K562 (cell line): ENCODE measurements around the gene GRIK1. TPM values are rescaled to one million over a fixed set of nuclear protein-coding genes. Genes with fewer than 3 reads are reported as not detected.

Experiments
- EP300 ChIP-seq: IDR thresholded peaks from 2 replicates; pipeline ENCODE4 v1.6.1; 2012; ENCODE audit warnings: low read length, improper control_type of control experiment
- ETV1 ChIP-seq: fragments of 450-650 bp; conservative IDR thresholded peaks from 2 replicates; pipeline ENCODE4 v1.6.1; 2016; ENCODE audit warnings: missing genetic modification characterization, control low read depth, low read depth, missing compliant biosample characterization
- ETV6 ChIP-seq, 3 experiments: fragments of 150-350 bp in 1 of 3; sonication (generic) in 1 of 3; formaldehyde crosslinking in 1 of 3; IDR thresholded peaks; 2 replicates each; pipeline versions ENCODE4 v1.6.1 to v1.8.0; 2014 to 2022; ENCODE audit warnings: borderline replicate concordance in 2 of 3, low read depth in 2 of 3, antibody characterized with exemption in 1 of 3, low read length in 1 of 3, mild to moderate bottlenecking in 1 of 3, missing genetic modification reagents in 1 of 3
- FOXA3 ChIP-seq, 2 experiments: fragments of 450-650 bp in 1 of 2; sonication (generic) in 1 of 2; formaldehyde crosslinking; IDR thresholded peaks in 1 of 2; conservative IDR thresholded peaks in 1 of 2; 2 replicates each; pipeline versions ENCODE4 v1.4.0 to v1.8.0; 2020 to 2022; ENCODE audit warnings: mild to moderate bottlenecking in 2 of 2, missing genetic modification reagents in 1 of 2
- HMGN3 ChIP-seq: IDR thresholded peaks from 2 replicates; pipeline ENCODE4 v1.6.1; 2011; ENCODE audit warnings: borderline replicate concordance, low read depth, mild to moderate bottlenecking, mixed read lengths, low read length; ENCODE audit not compliant: insufficient read length; ENCODE audit errors: extremely low read depth
- ID3 ChIP-seq, 2 experiments: fragments of 250-450 bp in 1 of 2; fragments of 450-650 bp in 1 of 2; sonication (Bioruptor Pico) in 1 of 2; IDR thresholded peaks; 2 replicates each; pipeline versions ENCODE4 v1.6.1 to v1.8.0; 2016 to 2021; ENCODE audit warnings: mild to moderate bottlenecking in 2 of 2, moderate library complexity in 2 of 2, missing compliant biosample characterization in 1 of 2, missing genetic modification characterization in 1 of 2
- LARP7 ChIP-seq: fragments of 450-650 bp; IDR thresholded peaks from 2 replicates; pipeline ENCODE4 v1.6.1; 2016
- NCOR1 ChIP-seq: fragments of 450-650 bp; IDR thresholded peaks from 2 replicates; pipeline ENCODE4 v1.6.1; 2016; ENCODE audit warnings: mild to moderate bottlenecking, moderate library complexity
- PML ChIP-seq: IDR thresholded peaks from 2 replicates; pipeline ENCODE4 v1.6.1; 2012; ENCODE audit warnings: low read length, inconsistent platforms
- TOE1 ChIP-seq, 2 experiments: fragments of 450-650 bp in 1 of 2; sonication (generic) in 1 of 2; formaldehyde crosslinking in 1 of 2; IDR thresholded peaks; 2 replicates each; pipeline versions ENCODE4 v1.7.1 to v1.8.0; 2016 to 2022; ENCODE audit warnings: borderline replicate concordance in 2 of 2, mild to moderate bottlenecking in 2 of 2, antibody characterized with exemption in 1 of 2, inconsistent platforms in 1 of 2, low read depth in 1 of 2, missing genetic modification reagents in 1 of 2, moderate library complexity in 1 of 2
- ZNF134 ChIP-seq: fragments of 250-450 bp; sonication (Bioruptor Pico); conservative IDR thresholded peaks from 2 replicates; pipeline ENCODE4 v1.4.0; 2020
- ZNF174 ChIP-seq: fragments of 250-450 bp; sonication (Bioruptor Pico); IDR thresholded peaks from 2 replicates; pipeline ENCODE4 v1.4.0; 2020; ENCODE audit warnings: mild to moderate bottlenecking
- ZNF589 ChIP-seq: fragments of 200-800 bp; sonication (Bioruptor generic); IDR thresholded peaks from 2 replicates; pipeline ENCODE4 v1.6.1; 2016; ENCODE audit warnings: low read depth, missing genetic modification characterization, missing compliant biosample characterization
- ZNF740 ChIP-seq, 3 experiments: fragments of 200-800 bp in 1 of 3; sonication (Bioruptor generic) in 1 of 3; sonication (generic) in 1 of 3; formaldehyde crosslinking in 1 of 3; IDR thresholded peaks; 2 replicates each; pipeline versions ENCODE4 v1.6.1 to v1.8.0; 2016 to 2022; ENCODE audit warnings: mild to moderate bottlenecking in 2 of 3, missing compliant biosample characterization in 2 of 3, missing genetic modification characterization in 2 of 3, missing genetic modification reagents in 1 of 3
- ZSCAN29 ChIP-seq: fragments of 450-650 bp; IDR thresholded peaks from 2 replicates; pipeline ENCODE4 v1.6.1; 2017
- polyA plus RNA-seq, 8 experiments: library from polyadenylated mRNA; depleted of rRNA in 4 of 8; stranded (reverse) in 5 of 8; unstranded in 3 of 8; fragments of >200 nt; fragmentation: Nextera tagmentation in 2 of 8; fragmentation: Illumina TruSeq in 1 of 8; extraction: Ambion mirVana in 2 of 8; extraction: Trizol in 1 of 8; gene quantifications; 2 replicates each; pipeline versions ENCODE4 v1.2.1 to v1.2.3, GENCODE V29; 2011 to 2014; ENCODE audit warnings: inconsistent platforms in 1 of 8, missing spikeins in 1 of 8
- total RNA-seq, 7 experiments: library from RNA; depleted of rRNA in 6 of 7; stranded (reverse); fragments of >200 nt in 6 of 7; fragmentation: Illumina TruSeq in 2 of 7; extraction: Trizol in 2 of 7; gene quantifications; 2 replicates each; pipeline versions ENCODE4 v1.2.1 to v1.2.3, GENCODE V29; 2011 to 2021; ENCODE audit warnings: low replicate concordance in 1 of 7
- TF ChIP-seq, protein P1 (sequence below): fragments of 450-650 bp; IDR thresholded peaks from 2 replicates; pipeline ENCODE4 v1.6.1; 2016; ENCODE audit warnings: low read depth, mild to moderate bottlenecking, moderate library complexity
- TF ChIP-seq, protein P2 (sequence below): fragments of 450-650 bp; conservative IDR thresholded peaks from 2 replicates; pipeline ENCODE4 v1.6.1; 2016; ENCODE audit warnings: missing genetic modification characterization, low read depth, mild to moderate bottlenecking, missing compliant biosample characterization, moderate library complexity

GRIK1 gene
- total and polyA plus RNA-seq, 9 of the 15 experiments (the other 6 are each of a cell fraction or from before 2014, with no cell fraction given) = 0.17 to 2.8 (median 0.53) TPM

DNA sequence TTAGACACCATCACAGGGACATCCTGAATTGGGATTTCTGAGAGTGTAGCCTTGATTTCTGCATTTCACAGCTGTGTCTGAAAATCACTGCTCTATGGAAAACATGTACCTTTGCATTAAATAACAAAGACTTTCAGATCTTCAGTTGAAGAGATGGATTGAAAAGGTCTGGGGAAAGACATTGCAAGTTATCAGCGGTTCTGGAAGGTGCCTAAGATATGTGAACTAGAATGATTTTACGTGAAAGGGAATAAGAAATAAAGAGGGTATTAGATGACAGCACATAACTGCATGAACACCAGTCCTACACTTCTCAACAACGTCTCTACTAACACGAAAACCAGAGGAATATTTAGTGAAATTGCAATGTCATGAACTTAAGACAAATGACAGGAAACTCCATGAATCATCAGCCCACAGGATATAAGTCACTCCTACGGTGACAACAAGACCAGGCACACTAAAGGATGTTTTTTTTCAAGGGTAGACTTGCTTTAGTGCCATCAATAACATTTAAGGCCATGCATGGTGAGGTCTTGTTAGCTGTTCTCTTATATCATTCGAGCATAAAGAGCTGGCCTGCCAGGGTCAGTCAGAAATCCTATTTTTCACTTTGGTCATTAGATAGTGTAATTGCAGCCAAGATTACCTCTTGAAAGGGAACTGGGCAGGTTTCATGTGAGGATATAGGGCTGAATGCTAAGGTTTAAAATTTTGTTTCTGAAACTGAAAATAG lies 283.1 kb downstream of the GRIK1 start (continued):
- TF ChIP-seq ZNF740 (CRISPR knock-in tag; IDR thresholded peaks at IDR 0.05) = no peak
- no peak for TF ChIP-seq ZNF740 (tag; IDR thresholded peaks at IDR 0.05)
- TF ChIP-seq ETV6 (IDR thresholded peaks at IDR 0.05; ENCODE audit: borderline replicate concordance in 1 of 2, low read depth in 2 of 2, low read length in 1 of 2) = peak in 1 of 2 experiments; percentile 36; a peak in 1 of 4 replicates
- TF ChIP-seq ETV6 (CRISPR knock-in tag; IDR thresholded peaks at IDR 0.05; ENCODE audit: borderline replicate concordance) = no peak
- TF ChIP-seq NCOR1 = peak; percentile 80
- TF ChIP-seq, protein P1, sequence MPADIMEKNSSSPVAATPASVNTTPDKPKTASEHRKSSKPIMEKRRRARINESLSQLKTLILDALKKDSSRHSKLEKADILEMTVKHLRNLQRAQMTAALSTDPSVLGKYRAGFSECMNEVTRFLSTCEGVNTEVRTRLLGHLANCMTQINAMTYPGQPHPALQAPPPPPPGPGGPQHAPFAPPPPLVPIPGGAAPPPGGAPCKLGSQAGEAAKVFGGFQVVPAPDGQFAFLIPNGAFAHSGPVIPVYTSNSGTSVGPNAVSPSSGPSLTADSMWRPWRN = 0 out of 2 replicates have a peak, but pooled peaks have one; percentile 39
- peak; percentile 45; the same call in 1 of the 2 replicates for TF ChIP-seq PML
- TF ChIP-seq ZNF134 (CRISPR knock-in tag) = peak; percentile 19; the same call in 1 of the 2 replicates
- peak; percentile 100 for TF ChIP-seq ETV1 (tag)
- peak in 1 of 2 experiments; percentile 49; a peak in 1 of 4 replicates for TF ChIP-seq FOXA3 (CRISPR knock-in tag; conservative IDR thresholded peaks at IDR 0.05 in 1 of 2, IDR thresholded peaks at IDR 0.05 in 1 of 2)
- TF ChIP-seq ZNF174 = peak; percentile 57; the same call in 1 of the 2 replicates
- TF ChIP-seq, protein P2, sequence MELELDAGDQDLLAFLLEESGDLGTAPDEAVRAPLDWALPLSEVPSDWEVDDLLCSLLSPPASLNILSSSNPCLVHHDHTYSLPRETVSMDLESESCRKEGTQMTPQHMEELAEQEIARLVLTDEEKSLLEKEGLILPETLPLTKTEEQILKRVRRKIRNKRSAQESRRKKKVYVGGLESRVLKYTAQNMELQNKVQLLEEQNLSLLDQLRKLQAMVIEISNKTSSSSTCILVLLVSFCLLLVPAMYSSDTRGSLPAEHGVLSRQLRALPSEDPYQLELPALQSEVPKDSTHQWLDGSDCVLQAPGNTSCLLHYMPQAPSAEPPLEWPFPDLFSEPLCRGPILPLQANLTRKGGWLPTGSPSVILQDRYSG (tag) = peak; percentile 73
- TF ChIP-seq TOE1 (IDR thresholded peaks at IDR 0.05; ENCODE audit: borderline replicate concordance) = peak; percentile 82
- no peak for TF ChIP-seq TOE1 (CRISPR knock-in tag; IDR thresholded peaks at IDR 0.05; ENCODE audit: borderline replicate concordance, low read depth)
- no peak for TF ChIP-seq ID3 (CRISPR knock-in tag; IDR thresholded peaks at IDR 0.05)
- TF ChIP-seq ID3 (tag; IDR thresholded peaks at IDR 0.05) = peak; percentile 87; the same call in 1 of the 2 replicates
- peak; percentile 79 for TF ChIP-seq ZNF589 (CRISPR knock-in tag)
- TF ChIP-seq HMGN3 = no peak
- peak; percentile 82; the same call in 1 of the 2 replicates for TF ChIP-seq ZSCAN29
- TF ChIP-seq EP300 = peak; percentile 99
- TF ChIP-seq LARP7 = 0 out of 2 replicates have a peak, but pooled peaks have one; percentile 32
